HG03280 (cell line): ENCODE results near the gene LGALS3BP.
"Not testable (repeated sequence)": the region's sequence is repeated elsewhere in the genome, so short reads cannot be mapped to it uniquely, and the experiment has no call there.

Experiments used
- ATAC-seq: cut with Tn5 transposase; IDR thresholded peaks from one replicate; pipeline ENCODE4 v1.9.1; 2021; ENCODE audit warnings: mild to moderate bottlenecking, moderate library complexity; ENCODE audit not compliant: unreplicated experiment

Gene LGALS3BP

GRCh38 chr17:78979780-78980623, at the start of gene LGALS3BP:
Gene LGALS3BP, minus strand, starts transcription at chr17:78979923. Its CDS starts 2,732 bp downstream, at chr17:78977191.
- no peak for ATAC-seq

- ATAC-seq = no peak
These were observed 49.0 kb upstream of the LGALS3BP start for GRCh38 chr17:79028496-79029326.

DNA sequence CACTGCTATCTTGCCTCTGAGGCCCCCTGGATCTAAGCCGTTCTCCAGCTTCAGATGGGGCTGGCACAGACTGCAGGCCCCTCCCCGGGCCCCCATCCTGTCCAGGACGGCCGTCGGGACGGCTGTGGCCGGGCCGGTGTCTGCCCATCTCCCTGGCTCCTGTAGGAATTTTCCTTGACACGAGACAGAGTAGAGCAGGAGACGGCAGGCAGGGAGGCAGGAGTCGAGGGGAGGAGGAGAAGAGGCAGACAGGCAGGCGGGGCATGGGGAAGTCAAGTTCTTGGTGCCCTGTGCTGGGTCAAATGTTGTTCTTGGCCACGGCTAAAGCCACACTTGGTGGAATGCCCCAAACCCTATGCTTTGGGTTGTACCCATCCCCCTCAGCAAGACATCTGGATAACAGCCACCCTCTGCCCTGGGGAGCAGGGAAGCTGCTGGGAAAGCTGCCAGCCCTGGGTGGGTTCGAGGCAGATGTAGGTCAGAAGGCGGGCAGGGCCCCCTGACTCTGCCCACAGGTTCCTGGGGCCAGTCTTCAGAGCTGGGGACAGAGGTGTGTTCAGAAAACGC, 48.3 kb upstream of the LGALS3BP start:
- no peak for ATAC-seq

DNA sequence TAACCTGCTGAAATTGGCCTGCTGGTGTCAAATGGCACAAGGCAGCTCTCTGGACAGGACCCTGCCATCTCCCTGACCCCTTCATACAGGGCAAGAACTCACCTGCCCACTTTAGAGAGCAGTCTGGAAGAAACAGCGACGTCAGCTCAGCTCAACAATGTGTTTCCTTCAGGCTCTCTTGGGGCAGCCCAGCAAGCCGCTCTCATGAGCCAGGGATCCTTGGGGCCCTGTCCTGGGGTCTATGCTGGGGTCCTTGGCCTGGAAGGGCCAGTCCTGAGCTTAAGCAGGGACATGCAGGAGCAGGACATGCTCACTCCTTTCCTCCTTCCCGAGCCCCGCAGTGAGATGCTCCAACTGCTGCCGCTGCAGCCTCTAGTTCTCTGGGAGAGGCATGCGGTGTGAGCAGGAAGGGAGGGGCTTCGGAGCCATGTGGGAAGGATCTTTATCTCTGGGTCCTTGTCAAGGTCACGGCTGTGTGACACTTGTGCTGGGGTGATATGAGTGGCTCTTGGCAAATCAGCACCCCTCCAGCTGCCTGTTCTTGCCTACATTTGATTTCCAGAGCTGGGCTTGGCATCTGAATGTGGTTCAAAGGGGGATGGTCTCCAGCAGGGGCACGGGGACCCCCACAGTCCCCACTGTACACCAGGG, 47.7 kb upstream of the LGALS3BP start:
- ATAC-seq = no peak

GRCh38 chr17:79026376-79027273, 46.9 kb upstream of the LGALS3BP start:
- ATAC-seq = no peak

- ATAC-seq = no peak
These were observed 45.4 kb upstream of the LGALS3BP start for GRCh38 chr17:79024901-79025737.

- no peak for ATAC-seq
These were observed 44.4 kb upstream of the LGALS3BP start, which contains the start of gene C1QTNF1 for GRCh38 chr17:79023886-79024771. Gene C1QTNF1, plus strand, starts transcription at chr17:79024169. Its CDS starts 19,800 bp downstream, at chr17:79043969.

- ATAC-seq = no peak
These were observed 43.5 kb upstream of the LGALS3BP start for GRCh38 chr17:79023180-79023705.

- ATAC-seq = no peak
These were observed 42.8 kb upstream of the LGALS3BP start for GRCh38 chr17:79022507-79022991.

DNA sequence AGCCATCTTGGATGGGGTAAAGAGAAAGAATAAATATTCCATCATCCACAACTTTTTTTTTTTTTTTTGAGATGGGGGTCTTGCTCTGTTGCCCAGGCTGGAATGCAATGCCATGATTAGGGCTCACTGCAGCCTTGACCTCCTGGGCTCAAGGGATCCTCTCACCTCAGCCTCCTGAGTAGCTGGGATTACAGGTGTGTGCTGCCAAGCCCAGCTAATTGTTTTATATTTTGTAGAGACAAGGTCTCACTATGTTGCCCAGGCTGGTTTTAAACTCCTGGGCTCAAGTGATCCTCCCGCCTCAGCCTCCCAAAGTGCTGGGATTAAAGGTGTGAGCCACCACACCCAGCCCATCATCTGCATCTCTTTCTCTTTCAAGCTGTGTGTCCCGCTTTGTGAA, 42.2 kb upstream of the LGALS3BP start:
- ATAC-seq = not testable (repeated sequence)

- ATAC-seq = no peak
These were observed 41.0 kb upstream of the LGALS3BP start for GRCh38 chr17:79020631-79021301.

- no peak for ATAC-seq
These were observed 40.2 kb upstream of the LGALS3BP start for GRCh38 chr17:79019632-79020584.

DNA sequence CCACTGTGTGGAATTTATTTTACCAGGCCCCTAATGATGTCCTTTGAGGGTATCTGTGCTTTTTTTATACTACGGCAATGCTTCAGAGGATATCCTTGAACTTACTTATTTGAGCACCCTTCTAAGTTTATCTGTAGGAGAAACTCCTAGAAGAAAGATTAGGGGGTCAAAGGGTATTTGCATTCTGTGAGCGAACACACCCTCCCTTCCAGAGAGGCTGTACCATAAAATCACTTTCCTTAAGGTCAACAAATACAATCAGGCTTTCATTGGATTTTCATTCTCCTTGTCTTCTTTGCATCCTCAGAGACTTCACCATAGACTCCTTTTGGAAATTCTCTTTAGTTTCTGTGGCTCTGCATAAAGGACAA, 39.5 kb upstream of the LGALS3BP start:
- no peak for ATAC-seq

GRCh38 chr17:79018370-79018695, 38.6 kb upstream of the LGALS3BP start:
- no peak for ATAC-seq

DNA sequence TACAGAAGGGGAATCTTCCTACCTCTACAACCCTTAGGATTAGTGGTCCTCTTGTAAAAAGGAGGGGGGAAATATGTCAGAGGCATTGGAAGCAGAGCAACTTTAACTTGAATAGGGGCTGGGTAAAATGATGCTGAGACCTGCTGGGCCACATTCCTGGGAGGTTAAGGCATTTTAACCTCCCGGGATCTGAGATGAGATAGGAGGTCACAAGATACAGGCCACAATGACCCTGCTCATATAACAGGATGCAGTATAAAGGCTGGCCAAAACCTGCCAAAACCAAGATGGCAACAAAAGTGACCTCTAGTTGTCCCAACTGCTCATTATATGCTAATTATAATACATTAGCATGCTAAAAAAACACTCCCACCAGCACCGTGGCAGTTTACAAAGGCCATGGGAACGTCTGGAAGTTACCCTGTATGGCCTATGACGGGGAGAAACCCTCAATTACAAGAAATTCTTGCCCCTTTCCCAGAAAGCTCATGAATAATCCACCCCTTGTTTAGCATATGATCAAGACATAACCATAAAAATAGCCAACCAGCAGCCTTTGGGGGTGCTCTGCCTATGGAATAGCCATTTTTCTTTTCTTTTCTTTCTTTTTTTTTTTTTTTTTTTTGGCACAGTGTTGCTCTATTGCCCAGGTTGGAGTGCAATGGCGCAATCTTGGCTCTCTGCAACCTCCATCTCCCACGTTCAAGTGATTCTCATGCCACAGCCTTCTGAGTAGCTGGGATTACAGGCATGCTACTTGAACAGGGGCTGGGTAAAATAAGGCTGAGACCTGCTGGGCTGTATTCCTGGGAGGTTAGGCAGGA, 38.0 kb upstream of the LGALS3BP start:
- ATAC-seq = no peak
